ENCODE measurements around the gene DOK4. TPM values are rescaled to one million over a fixed set of nuclear protein-coding genes. Genes with fewer than 3 reads are reported as not detected.
A peak's percentile ranks its signal among the peaks of the same experiment; 100 is the strongest.

DOK4 gene
- total and polyA plus RNA-seq, 5 donors from 2014 or later: 0.99 to 1.8 (median 1.2) TPM

- peaks cover 0 to 4% (median under 1%) of the 10 kb centered on the region in 4 donors for H3K4me1 Mint-ChIP-seq
- H3K27me3 ChIP-seq (ENCODE audit: control insufficient read depth, insufficient read depth, low read length): no peaks in the 10 kb centered on the region
- no peaks in the 10 kb centered on the region for H3K9me3 ChIP-seq (ENCODE audit: control insufficient read depth in 2 of 2, low read length in 2 of 2)
- H3K4me3 ChIP-seq (ENCODE audit: low read depth, low read length): no peak overlapping the region
- no peaks in the 10 kb centered on the region for H3K27me3 Mint-ChIP-seq
- H3K9me3 Mint-ChIP-seq: no peaks in the 10 kb centered on the region
- peaks cover 37% of the 10 kb centered on the region for H3K36me3 Mint-ChIP-seq
- DNase-seq: no peak
- H3K27ac Mint-ChIP-seq: no peak overlapping the region
- no peak overlapping the region for H3K4me3 Mint-ChIP-seq
- H3K4me1 ChIP-seq (ENCODE audit: control insufficient read depth, insufficient read depth, low read length, poor library complexity, severe bottlenecking): no peaks in the 10 kb centered on the region
- H3K36me3 ChIP-seq (ENCODE audit: control insufficient read depth, insufficient read depth, low read length): peaks cover 48% of the 10 kb centered on the region
- ATAC-seq (ENCODE audit: low read depth in 2 of 2): no peak
- no peak overlapping the region for H3K27ac ChIP-seq (ENCODE audit: insufficient read depth, low read length, poor library complexity, severe bottlenecking)
Observed at GRCh38 chr16:57427307-57427706, 59.0 kb downstream of the DOK4 start.

- Mint-ChIP-seq H3K4me3 (no peak overlapping the region), H3K36me3 (peaks cover 35% of the 10 kb centered on the region)
Observed at GRCh38 chr16:57426356-57426755, 59.9 kb downstream of the DOK4 start.

GRCh38 chr16:57424583-57424982, 61.7 kb downstream of the DOK4 start:
- H3K36me3 ChIP-seq (ENCODE audit: control insufficient read depth, insufficient read depth, low read length): peaks cover 23% of the 10 kb centered on the region
- no peaks in the 10 kb centered on the region for H3K27me3 ChIP-seq (ENCODE audit: control insufficient read depth, insufficient read depth, low read length)
- no peak for ATAC-seq (ENCODE audit: low read depth in 2 of 2)
- H3K9me3 ChIP-seq (ENCODE audit: control insufficient read depth in 2 of 2, low read length in 2 of 2): no peaks in the 10 kb centered on the region
- no peak overlapping the region for H3K4me3 ChIP-seq (ENCODE audit: low read depth, low read length)
- H3K27ac ChIP-seq (ENCODE audit: insufficient read depth, low read length, poor library complexity, severe bottlenecking): no peak overlapping the region
- no peaks in the 10 kb centered on the region for H3K4me1 ChIP-seq (ENCODE audit: control insufficient read depth, insufficient read depth, low read length, poor library complexity, severe bottlenecking)
- H3K9me3 Mint-ChIP-seq: no peaks in the 10 kb centered on the region
- H3K4me3 Mint-ChIP-seq: no peak overlapping the region
- no peak for DNase-seq
- peak overlapping the region in 1 of 3 donors; percentile 9 for H3K27ac Mint-ChIP-seq
- H3K27me3 Mint-ChIP-seq: peaks cover 3% of the 10 kb centered on the region
- H3K36me3 Mint-ChIP-seq: peaks cover 20% of the 10 kb centered on the region
- peaks cover 0 to 2% (median under 1%) of the 10 kb centered on the region in 4 donors for H3K4me1 Mint-ChIP-seq

More at GRCh38 chr16:57426356-57426755, 59.9 kb downstream of the DOK4 start:
- DNase-seq (no peak), ATAC-seq (ENCODE audit: low read depth in 2 of 2) (no peak)
- no peak overlapping the region for H3K27ac ChIP-seq (ENCODE audit: insufficient read depth, low read length, poor library complexity, severe bottlenecking)
- H3K36me3 ChIP-seq (ENCODE audit: control insufficient read depth, insufficient read depth, low read length): peaks cover 40% of the 10 kb centered on the region
- H3K4me3 ChIP-seq (ENCODE audit: low read depth, low read length): no peak overlapping the region
- H3K27ac Mint-ChIP-seq: no peak overlapping the region
- no peaks in the 10 kb centered on the region for H3K4me1 ChIP-seq (ENCODE audit: control insufficient read depth, insufficient read depth, low read length, poor library complexity, severe bottlenecking)
- H3K4me1 Mint-ChIP-seq: peaks cover 0 to 4% (median under 1%) of the 10 kb centered on the region in 4 donors
- H3K27me3 ChIP-seq (ENCODE audit: control insufficient read depth, insufficient read depth, low read length): no peaks in the 10 kb centered on the region
- no peaks in the 10 kb centered on the region for H3K9me3 ChIP-seq (ENCODE audit: control insufficient read depth in 2 of 2, low read length in 2 of 2)
- no peaks in the 10 kb centered on the region for H3K9me3 Mint-ChIP-seq
- no peaks in the 10 kb centered on the region for H3K27me3 Mint-ChIP-seq

GRCh38 chr16:57423152-57423551, 63.1 kb downstream of the DOK4 start:
- Histone ChIP-seq H3K27ac (ENCODE audit: insufficient read depth, low read length, poor library complexity, severe bottlenecking) (no peak overlapping the region), H3K27me3 (ENCODE audit: control insufficient read depth, insufficient read depth, low read length) (no peaks in the 10 kb centered on the region), H3K9me3 (ENCODE audit: control insufficient read depth in 2 of 2, low read length in 2 of 2) (no peaks in the 10 kb centered on the region), H3K4me1 (ENCODE audit: control insufficient read depth, insufficient read depth, low read length, poor library complexity, severe bottlenecking) (peaks cover 7% of the 10 kb centered on the region), H3K36me3 (ENCODE audit: control insufficient read depth, insufficient read depth, low read length) (peaks cover 12% of the 10 kb centered on the region), H3K4me3 (ENCODE audit: low read depth, low read length) (no peak overlapping the region)
- Mint-ChIP-seq H3K27ac (no peak overlapping the region), H3K4me3 (no peak overlapping the region), H3K36me3 (peaks cover 10% of the 10 kb centered on the region), H3K9me3 (no peaks in the 10 kb centered on the region), H3K27me3 (peaks cover 5% of the 10 kb centered on the region), H3K4me1 (peaks cover 0 to 10% (median 6%) of the 10 kb centered on the region in 4 donors)
- DNase-seq: no peak
- no peak for ATAC-seq (ENCODE audit: low read depth in 2 of 2)

- Mint-ChIP-seq H3K36me3 (peaks cover 3% of the 10 kb centered on the region), H3K4me3 (no peak overlapping the region), H3K9me3 (no peaks in the 10 kb centered on the region), H3K27ac (peak overlapping the region in 1 of 3 donors; percentile 43), H3K27me3 (peaks cover 5% of the 10 kb centered on the region), H3K4me1 (peaks cover under 1 to 14% (median 6%) of the 10 kb centered on the region in 4 donors)
- ATAC-seq (ENCODE audit: low read depth in 2 of 2) (no peak), DNase-seq (no peak)
- Histone ChIP-seq H3K36me3 (ENCODE audit: control insufficient read depth, insufficient read depth, low read length) (peaks cover 5% of the 10 kb centered on the region), H3K9me3 (ENCODE audit: control insufficient read depth in 2 of 2, low read length in 2 of 2) (no peaks in the 10 kb centered on the region), H3K4me1 (ENCODE audit: control insufficient read depth, insufficient read depth, low read length, poor library complexity, severe bottlenecking) (peaks cover 7% of the 10 kb centered on the region), H3K27me3 (ENCODE audit: control insufficient read depth, insufficient read depth, low read length) (no peaks in the 10 kb centered on the region), H3K4me3 (ENCODE audit: low read depth, low read length) (no peak overlapping the region), H3K27ac (ENCODE audit: insufficient read depth, low read length, poor library complexity, severe bottlenecking) (no peak overlapping the region)
Observed at GRCh38 chr16:57422026-57422944, 64.0 kb downstream of the DOK4 start.

Other genes starting within 250 kb of the DOK4 start
- 26.9 TPM for gene ARL2BP, start 241.2 kb downstream of the DOK4 start, total RNA-seq
- gene ARL2BP, start 241.2 kb downstream of the DOK4 start, polyA plus RNA-seq: 100 to 1,000 TPM; 102 to 121 (median 104) TPM
- not detected for gene PLLP, start 201.8 kb downstream of the DOK4 start, total RNA-seq
- 1 to 10 TPM in 2 of 4 donors, under 1 TPM in 2; 0.46 to 1.3 (median 0.82) TPM for gene PLLP, start 201.8 kb downstream of the DOK4 start, polyA plus RNA-seq
- gene CCL22, start 127.7 kb downstream of the DOK4 start, total RNA-seq: not detected
- not detected for gene CCL22, start 127.7 kb downstream of the DOK4 start, polyA plus RNA-seq
- 0.15 TPM for gene CX3CL1, start 114.0 kb downstream of the DOK4 start, total RNA-seq
- gene CX3CL1, start 114.0 kb downstream of the DOK4 start, polyA plus RNA-seq: not detected
- not detected for gene CCL17, start 81.7 kb downstream of the DOK4 start, total RNA-seq
- gene CCL17, start 81.7 kb downstream of the DOK4 start, polyA plus RNA-seq: not detected
- 27.1 TPM for gene CIAPIN1, start 39.1 kb downstream of the DOK4 start, total RNA-seq
- 10 to 100 TPM; 49.2 to 56.5 (median 53.3) TPM for gene CIAPIN1, start 39.1 kb downstream of the DOK4 start, polyA plus RNA-seq
- 18.5 TPM for gene COQ9, start 39.0 kb downstream of the DOK4 start, total RNA-seq
- gene COQ9, start 39.0 kb downstream of the DOK4 start, polyA plus RNA-seq: 10 to 100 TPM; 24.4 to 33.6 (median 27.8) TPM
- 79.8 TPM for gene POLR2C, start 23.8 kb downstream of the DOK4 start, total RNA-seq
- gene POLR2C, start 23.8 kb downstream of the DOK4 start, polyA plus RNA-seq: 10 to 100 TPM; 41.9 to 48.0 (median 45.3) TPM
- gene CCDC102A, start 50.1 kb upstream of the DOK4 start, total RNA-seq: 4.7 TPM
- gene CCDC102A, start 50.1 kb upstream of the DOK4 start, polyA plus RNA-seq: 1 to 10 TPM; 1.9 to 4.0 (median 2.8) TPM
- gene ADGRG5, start 56.1 kb upstream of the DOK4 start, total RNA-seq: 0.72 TPM
- gene ADGRG5, start 56.1 kb upstream of the DOK4 start, polyA plus RNA-seq: 1 to 10 TPM in 1 of 4 donors, under 1 TPM in 3; 0.26 to 1.1 (median 0.51) TPM
- 1.2 TPM for gene ADGRG1, start 142.1 kb upstream of the DOK4 start, total RNA-seq
- under 1 TPM in 3 of 4 donors, not detected in 1; 0.16 to 0.48 (median 0.33) TPM for gene ADGRG1, start 142.1 kb upstream of the DOK4 start, polyA plus RNA-seq
- gene ADGRG3, start 181.8 kb upstream of the DOK4 start, total RNA-seq: 0.32 TPM
- gene ADGRG3, start 181.8 kb upstream of the DOK4 start, polyA plus RNA-seq: not detected
- not detected for gene DRC7, start 208.3 kb upstream of the DOK4 start, total RNA-seq
- not detected for gene DRC7, start 208.3 kb upstream of the DOK4 start, polyA plus RNA-seq
- 16.4 TPM for gene KATNB1, start 249.3 kb upstream of the DOK4 start, total RNA-seq
- 10 to 100 TPM; 12.8 to 20.3 (median 18.7) TPM for gene KATNB1, start 249.3 kb upstream of the DOK4 start, polyA plus RNA-seq

Data from CD4-positive, CD25-positive, alpha-beta regulatory T cell (primary cell).